GM12864 (cell line): ENCODE measurements around the gene IDH2.

Experiments
- DNase-seq: peaks from one replicate; pipeline ENCODE4 v3.0.0-alpha.2; 2011; ENCODE audit warnings: low read depth
- H3K4me3 ChIP-seq: 2 replicates; pipeline ENCODE4 v1.5.1; 2011; ENCODE audit warnings: mild to moderate bottlenecking, low read depth, low read length, control low read depth
- CTCF ChIP-seq: IDR thresholded peaks from 2 replicates; pipeline ENCODE4 v1.5.1; 2011; ENCODE audit warnings: low read depth, mild to moderate bottlenecking, moderate library complexity, low read length, control low read depth, inconsistent platforms; ENCODE audit errors: missing control alignments

The IDH2 gene

GRCh38 chr15:90035840-90036230 is 66.4 kb downstream of the IDH2 start:
- TF ChIP-seq CTCF = no peak
- DNase-seq = no peak
- no peak overlapping the region for H3K4me3 ChIP-seq

GRCh38 chr15:90035095-90035839 is 67.0 kb downstream of the IDH2 start:
- no peak overlapping the region for H3K4me3 ChIP-seq
- TF ChIP-seq CTCF = no peak
- DNase-seq = no peak

DNA sequence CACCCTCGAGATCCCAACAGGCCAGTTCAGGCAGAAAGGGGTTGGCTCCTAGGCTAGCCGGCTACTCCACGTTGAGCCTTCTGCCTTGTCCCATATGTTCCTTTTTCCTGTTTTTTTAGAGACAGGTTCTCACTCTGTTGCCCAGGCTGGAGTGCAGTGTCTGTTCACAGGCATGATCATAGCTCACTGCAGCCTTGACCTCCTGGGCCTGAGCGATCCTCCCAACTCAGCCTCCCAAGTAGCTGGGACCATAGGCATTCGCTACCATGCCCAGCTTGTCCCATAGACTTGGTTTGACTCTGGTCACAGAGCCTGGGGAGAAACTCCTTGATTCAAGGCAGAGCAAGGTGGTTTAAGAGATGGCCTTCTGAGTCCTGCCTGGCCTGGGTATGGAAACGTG is 68.8 kb downstream of the IDH2 start:
- H3K4me3 ChIP-seq = no peak overlapping the region
- TF ChIP-seq CTCF = no peak
- no peak for DNase-seq
